ENCODE results near the gene WHRN.

The WHRN gene

DNA sequence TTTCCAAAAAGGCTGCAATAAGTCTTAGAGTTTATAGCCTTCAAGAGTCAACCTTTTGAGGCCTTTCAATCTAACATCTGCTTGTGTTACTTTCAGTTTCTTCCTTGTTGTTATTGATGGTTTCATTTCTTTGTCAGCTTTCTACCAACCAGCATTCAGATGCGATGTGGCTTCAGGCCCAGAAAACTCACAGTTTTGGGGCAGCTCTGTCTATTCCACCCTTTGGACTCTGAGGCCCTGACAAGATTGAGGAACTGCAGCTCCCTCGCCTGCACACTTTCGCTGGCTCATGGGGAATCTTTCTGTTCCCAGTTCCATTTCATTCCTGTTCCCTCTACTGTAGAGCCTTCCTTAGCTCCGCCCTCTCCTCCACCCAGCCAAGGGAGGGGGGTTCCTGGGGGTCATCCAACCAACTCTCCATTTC is 13.3 kb upstream of the WHRN start:
- Histone ChIP-seq H4K5ac (ENCODE audit: low read length) (no peak overlapping the region), H3K4me2 (ENCODE audit: low read length) (no peak overlapping the region), H3K18ac (ENCODE audit: low read length) (no peak overlapping the region), H3K27ac (ENCODE audit: low read depth, low read length) (no peak overlapping the region), H2BK120ac (ENCODE audit: low read depth, low read length) (no peak overlapping the region), H3K36me3 (ENCODE audit: control insufficient read depth, insufficient read depth, low read length) (no peaks in the 10 kb centered on the region), H3K79me2 (ENCODE audit: control insufficient read depth, insufficient read depth, low read length) (no peaks in the 10 kb centered on the region), H3K9ac (ENCODE audit: low read length) (no peak overlapping the region), H3K27me3 (ENCODE audit: insufficient read depth, low read length, poor library complexity) (no peaks in the 10 kb centered on the region), H2AK5ac (ENCODE audit: low read length) (no peak overlapping the region), H3K23ac (ENCODE audit: low read length) (no peak overlapping the region), H3K79me1 (ENCODE audit: low read length) (no peaks in the 10 kb centered on the region), H4K8ac (ENCODE audit: low read depth, low read length) (no peak overlapping the region), H3K4me1 (ENCODE audit: control insufficient read depth, low read depth, low read length) (peaks cover 2% of the 10 kb centered on the region), H2BK5ac (ENCODE audit: low read length) (no peak overlapping the region), H2BK15ac (replicated peaks; ENCODE audit: low read depth) (no peak overlapping the region), H3K4me3 (ENCODE audit: low read length) (no peak overlapping the region), H3K4ac (ENCODE audit: low read depth, low read length) (no peak overlapping the region), H3K56ac (ENCODE audit: low read length) (no peak overlapping the region)
- DNase-seq: no peak
- no CpG with 5 or more reads among the region's 4 CpGs for WGBS (ENCODE audit: extremely low coverage, insufficient coverage, low lambda C conversion rate)

DNA sequence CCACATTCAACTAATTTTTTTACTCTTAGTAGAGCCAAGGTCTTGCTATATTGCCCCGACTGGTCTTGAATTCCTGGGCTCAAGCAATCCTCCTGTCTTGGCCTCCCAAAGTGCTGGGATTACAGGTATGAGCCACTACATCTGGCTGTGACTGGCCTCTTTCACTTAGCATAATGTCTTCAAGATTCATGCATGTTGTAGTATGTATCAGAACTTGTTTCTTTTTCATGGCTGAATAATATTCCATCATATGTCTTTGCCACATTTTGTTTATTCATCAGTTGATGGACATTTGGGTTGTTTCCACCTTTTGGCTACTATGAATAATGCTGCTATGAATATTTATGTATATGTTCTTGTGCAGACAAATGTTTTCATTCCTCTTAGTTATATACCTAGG is 12.8 kb upstream of the WHRN start:
- Histone ChIP-seq H2AK5ac (ENCODE audit: low read length) (no peak overlapping the region), H2BK5ac (ENCODE audit: low read length) (no peak overlapping the region), H3K23ac (ENCODE audit: low read length) (no peak overlapping the region), H3K4ac (ENCODE audit: low read depth, low read length) (no peak overlapping the region), H2BK120ac (ENCODE audit: low read depth, low read length) (no peak overlapping the region), H4K8ac (ENCODE audit: low read depth, low read length) (no peak overlapping the region), H3K27me3 (ENCODE audit: insufficient read depth, low read length, poor library complexity) (no peaks in the 10 kb centered on the region), H3K18ac (ENCODE audit: low read length) (no peak overlapping the region), H3K4me1 (ENCODE audit: control insufficient read depth, low read depth, low read length) (peaks cover 2% of the 10 kb centered on the region), H3K79me2 (ENCODE audit: control insufficient read depth, insufficient read depth, low read length) (no peaks in the 10 kb centered on the region), H3K4me3 (ENCODE audit: low read length) (no peak overlapping the region), H3K27ac (ENCODE audit: low read depth, low read length) (no peak overlapping the region), H2BK15ac (replicated peaks; ENCODE audit: low read depth) (no peak overlapping the region), H3K56ac (ENCODE audit: low read length) (no peak overlapping the region), H3K79me1 (ENCODE audit: low read length) (no peaks in the 10 kb centered on the region), H3K4me2 (ENCODE audit: low read length) (no peak overlapping the region), H3K9ac (ENCODE audit: low read length) (no peak overlapping the region), H3K36me3 (ENCODE audit: control insufficient read depth, insufficient read depth, low read length) (no peaks in the 10 kb centered on the region), H4K5ac (ENCODE audit: low read length) (no peak overlapping the region)
- no CpG with 5 or more reads among the region's 1 CpG for WGBS (ENCODE audit: extremely low coverage, insufficient coverage, low lambda C conversion rate)
- DNase-seq: no peak

GRCh38 chr9:114516913-114517312 is 11.6 kb upstream of the WHRN start:
- Histone ChIP-seq H3K18ac (ENCODE audit: low read length) (no peak overlapping the region), H3K36me3 (ENCODE audit: control insufficient read depth, insufficient read depth, low read length) (no peaks in the 10 kb centered on the region), H3K56ac (ENCODE audit: low read length) (no peak overlapping the region), H4K8ac (ENCODE audit: low read depth, low read length) (no peak overlapping the region), H3K79me1 (ENCODE audit: low read length) (no peaks in the 10 kb centered on the region), H2BK15ac (replicated peaks; ENCODE audit: low read depth) (no peak overlapping the region), H3K4me3 (ENCODE audit: low read length) (no peak overlapping the region), H3K27me3 (ENCODE audit: insufficient read depth, low read length, poor library complexity) (no peaks in the 10 kb centered on the region), H3K4me1 (ENCODE audit: control insufficient read depth, low read depth, low read length) (peaks cover 2% of the 10 kb centered on the region), H3K4ac (ENCODE audit: low read depth, low read length) (no peak overlapping the region), H4K5ac (ENCODE audit: low read length) (no peak overlapping the region), H3K79me2 (ENCODE audit: control insufficient read depth, insufficient read depth, low read length) (no peaks in the 10 kb centered on the region), H3K4me2 (ENCODE audit: low read length) (no peak overlapping the region), H3K27ac (ENCODE audit: low read depth, low read length) (no peak overlapping the region), H2BK120ac (ENCODE audit: low read depth, low read length) (no peak overlapping the region), H2AK5ac (ENCODE audit: low read length) (no peak overlapping the region), H3K23ac (ENCODE audit: low read length) (no peak overlapping the region), H3K9ac (ENCODE audit: low read length) (no peak overlapping the region), H2BK5ac (ENCODE audit: low read length) (no peak overlapping the region)
- peak; percentile 86 for DNase-seq
- no CpG with 5 or more reads among the region's 7 CpGs for WGBS (ENCODE audit: extremely low coverage, insufficient coverage, low lambda C conversion rate)

- no CpG with 5 or more reads among the region's 3 CpGs for WGBS (ENCODE audit: extremely low coverage, insufficient coverage, low lambda C conversion rate)
- DNase-seq: no peak
- no peak overlapping the region for H3K9ac ChIP-seq (ENCODE audit: low read length)
- H3K18ac ChIP-seq (ENCODE audit: low read length): no peak overlapping the region
- H3K4me1 ChIP-seq (ENCODE audit: control insufficient read depth, low read depth, low read length): peaks cover 2% of the 10 kb centered on the region
- no peak overlapping the region for H3K56ac ChIP-seq (ENCODE audit: low read length)
- H4K5ac ChIP-seq (ENCODE audit: low read length): no peak overlapping the region
- no peak overlapping the region for H2AK5ac ChIP-seq (ENCODE audit: low read length)
- H3K36me3 ChIP-seq (ENCODE audit: control insufficient read depth, insufficient read depth, low read length): no peaks in the 10 kb centered on the region
- H3K79me2 ChIP-seq (ENCODE audit: control insufficient read depth, insufficient read depth, low read length): no peaks in the 10 kb centered on the region
- no peak overlapping the region for H2BK15ac ChIP-seq (replicated peaks; ENCODE audit: low read depth)
- no peak overlapping the region for H3K4me3 ChIP-seq (ENCODE audit: low read length)
- H3K4me2 ChIP-seq (ENCODE audit: low read length): no peak overlapping the region
- H3K27me3 ChIP-seq (ENCODE audit: insufficient read depth, low read length, poor library complexity): no peaks in the 10 kb centered on the region
- no peak overlapping the region for H4K8ac ChIP-seq (ENCODE audit: low read depth, low read length)
- no peak overlapping the region for H2BK5ac ChIP-seq (ENCODE audit: low read length)
- H3K27ac ChIP-seq (ENCODE audit: low read depth, low read length): no peak overlapping the region
- no peak overlapping the region for H3K23ac ChIP-seq (ENCODE audit: low read length)
- no peaks in the 10 kb centered on the region for H3K79me1 ChIP-seq (ENCODE audit: low read length)
- no peak overlapping the region for H3K4ac ChIP-seq (ENCODE audit: low read depth, low read length)
- H2BK120ac ChIP-seq (ENCODE audit: low read depth, low read length): no peak overlapping the region
Measured at GRCh38 chr9:114515528-114515927, 10.3 kb upstream of the WHRN start.

GRCh38 chr9:114513959-114514267 is 8.6 kb upstream of the WHRN start:
- no peak overlapping the region for H2BK5ac ChIP-seq (ENCODE audit: low read length)
- no peak overlapping the region for H4K5ac ChIP-seq (ENCODE audit: low read length)
- H3K4me2 ChIP-seq (ENCODE audit: low read length): no peak overlapping the region
- H2BK120ac ChIP-seq (ENCODE audit: low read depth, low read length): no peak overlapping the region
- H3K79me2 ChIP-seq (ENCODE audit: control insufficient read depth, insufficient read depth, low read length): no peaks in the 10 kb centered on the region
- H2BK15ac ChIP-seq (replicated peaks; ENCODE audit: low read depth): no peak overlapping the region
- no peak overlapping the region for H3K56ac ChIP-seq (ENCODE audit: low read length)
- H3K9ac ChIP-seq (ENCODE audit: low read length): no peak overlapping the region
- H3K4me3 ChIP-seq (ENCODE audit: low read length): no peak overlapping the region
- peaks cover 2% of the 10 kb centered on the region for H3K4me1 ChIP-seq (ENCODE audit: control insufficient read depth, low read depth, low read length)
- H3K4ac ChIP-seq (ENCODE audit: low read depth, low read length): no peak overlapping the region
- no peak overlapping the region for H3K27ac ChIP-seq (ENCODE audit: low read depth, low read length)
- no peak overlapping the region for H3K23ac ChIP-seq (ENCODE audit: low read length)
- no peaks in the 10 kb centered on the region for H3K79me1 ChIP-seq (ENCODE audit: low read length)
- H3K27me3 ChIP-seq (ENCODE audit: insufficient read depth, low read length, poor library complexity): no peaks in the 10 kb centered on the region
- H3K18ac ChIP-seq (ENCODE audit: low read length): no peak overlapping the region
- no peak for DNase-seq
- no CpG with 5 or more reads among the region's 1 CpG for WGBS (ENCODE audit: extremely low coverage, insufficient coverage, low lambda C conversion rate)
- no peak overlapping the region for H4K8ac ChIP-seq (ENCODE audit: low read depth, low read length)
- no peaks in the 10 kb centered on the region for H3K36me3 ChIP-seq (ENCODE audit: control insufficient read depth, insufficient read depth, low read length)
- no peak overlapping the region for H2AK5ac ChIP-seq (ENCODE audit: low read length)

GRCh38 chr9:114513055-114513958 is 8.0 kb upstream of the WHRN start:
- no peak for DNase-seq

More at GRCh38 chr9:114513055-114513958, 8.0 kb upstream of the WHRN start:
- Histone ChIP-seq H3K27ac (ENCODE audit: low read depth, low read length) (no peak overlapping the region), H3K9ac (ENCODE audit: low read length) (no peak overlapping the region), H2BK5ac (ENCODE audit: low read length) (no peak overlapping the region), H2AK5ac (ENCODE audit: low read length) (no peak overlapping the region), H3K4me3 (ENCODE audit: low read length) (no peak overlapping the region), H3K27me3 (ENCODE audit: insufficient read depth, low read length, poor library complexity) (no peaks in the 10 kb centered on the region), H3K23ac (ENCODE audit: low read length) (no peak overlapping the region), H3K4me1 (ENCODE audit: control insufficient read depth, low read depth, low read length) (peaks cover 2% of the 10 kb centered on the region), H2BK15ac (replicated peaks; ENCODE audit: low read depth) (no peak overlapping the region), H3K4me2 (ENCODE audit: low read length) (no peak overlapping the region), H4K8ac (ENCODE audit: low read depth, low read length) (no peak overlapping the region), H3K36me3 (ENCODE audit: control insufficient read depth, insufficient read depth, low read length) (no peaks in the 10 kb centered on the region), H3K56ac (ENCODE audit: low read length) (no peak overlapping the region), H3K79me1 (ENCODE audit: low read length) (no peaks in the 10 kb centered on the region), H2BK120ac (ENCODE audit: low read depth, low read length) (no peak overlapping the region), H3K79me2 (ENCODE audit: control insufficient read depth, insufficient read depth, low read length) (no peaks in the 10 kb centered on the region), H3K4ac (ENCODE audit: low read depth, low read length) (no peak overlapping the region), H4K5ac (ENCODE audit: low read length) (no peak overlapping the region), H3K18ac (ENCODE audit: low read length) (no peak overlapping the region)
- no CpG with 5 or more reads among the region's 10 CpGs for WGBS (ENCODE audit: extremely low coverage, insufficient coverage, low lambda C conversion rate)

All from mesendoderm (in vitro differentiated cells).